HEK293 (cell line): ENCODE measurements around the gene CYB5D1.
A peak's percentile ranks its signal among the peaks of the same experiment; 100 is the strongest.

Source experiments
- BCL11B ChIP-seq: fragments of 450-650 bp; formaldehyde crosslinking; IDR thresholded peaks from 2 replicates; pipeline ENCODE4 v1.5.1; 2016; ENCODE audit warnings: low read depth, missing biosample characterization, missing genetic modification characterization
- BCL6B ChIP-seq: fragments of 450-650 bp; formaldehyde crosslinking; IDR thresholded peaks from 2 replicates; pipeline ENCODE4 v1.5.1; 2017; ENCODE audit warnings: missing biosample characterization, missing genetic modification characterization
- ELK4 ChIP-seq: IDR thresholded peaks from 2 replicates; pipeline ENCODE4 v1.6.1; 2011; ENCODE audit warnings: mild to moderate bottlenecking, low read depth, low read length, borderline replicate concordance
- HOXA7 ChIP-seq: sonication (generic); formaldehyde crosslinking; IDR thresholded peaks from 2 replicates; pipeline ENCODE4 v1.8.1; 2022; ENCODE audit warnings: missing genetic modification reagents, borderline replicate concordance
- HOXC10 ChIP-seq: sonication (generic); formaldehyde crosslinking; IDR thresholded peaks from 2 replicates; pipeline ENCODE4 v1.8.1; 2023; ENCODE audit warnings: mild to moderate bottlenecking, missing genetic modification reagents
- HOXD13 ChIP-seq: sonication (generic); formaldehyde crosslinking; IDR thresholded peaks from 2 replicates; pipeline ENCODE4 v1.8.0; 2022; ENCODE audit warnings: missing genetic modification reagents, borderline replicate concordance
- IKZF3 ChIP-seq: fragments of 450-650 bp; IDR thresholded peaks from 2 replicates; pipeline ENCODE4 v1.5.0; 2018; ENCODE audit warnings: missing biosample characterization, mild to moderate bottlenecking, missing genetic modification characterization, moderate library complexity
- KLF9 ChIP-seq: fragments of 450-650 bp; formaldehyde crosslinking; IDR thresholded peaks from 2 replicates; pipeline ENCODE4 v1.5.1; 2016; ENCODE audit warnings: missing biosample characterization, missing genetic modification characterization, low read depth
- MEIS1 ChIP-seq: sonication (generic); formaldehyde crosslinking; IDR thresholded peaks from 2 replicates; pipeline ENCODE4 v1.8.1; 2022; ENCODE audit warnings: missing genetic modification reagents, mild to moderate bottlenecking, borderline replicate concordance
- SCRT2 ChIP-seq: fragments of 450-650 bp; formaldehyde crosslinking; IDR thresholded peaks from 2 replicates; pipeline ENCODE4 v1.5.1; 2016; ENCODE audit warnings: missing biosample characterization, missing genetic modification characterization
- ZBTB1 ChIP-seq: fragments of 450-650 bp; formaldehyde crosslinking; IDR thresholded peaks from 2 replicates; pipeline ENCODE4 v1.5.1; 2016; ENCODE audit warnings: missing biosample characterization, missing genetic modification characterization
- ZBTB26 ChIP-seq: fragments of 450-650 bp; formaldehyde crosslinking; optimal IDR thresholded peaks from 2 replicates; pipeline ENCODE3; 2016; ENCODE audit warnings: missing biosample characterization, mild to moderate bottlenecking, missing genetic modification characterization
- ZEB2 ChIP-seq: fragments of 450-650 bp; formaldehyde crosslinking; IDR thresholded peaks from 2 replicates; pipeline ENCODE4 v1.5.1; 2016; ENCODE audit warnings: missing biosample characterization, missing genetic modification characterization
- ZFP69B ChIP-seq: fragments of 450-650 bp; formaldehyde crosslinking; IDR thresholded peaks from 2 replicates; pipeline ENCODE4 v1.5.1; 2016; ENCODE audit warnings: missing biosample characterization, missing genetic modification characterization
- ZIC2 ChIP-seq: fragments of 450-650 bp; formaldehyde crosslinking; IDR thresholded peaks from 2 replicates; pipeline ENCODE4 v1.5.1; 2016; ENCODE audit warnings: missing biosample characterization, missing genetic modification characterization
- ZNF121 ChIP-seq: fragments of 450-650 bp; formaldehyde crosslinking; IDR thresholded peaks from 2 replicates; pipeline ENCODE4 v1.5.1; 2016; ENCODE audit warnings: missing biosample characterization, missing genetic modification characterization
- ZNF155 ChIP-seq: fragments of 450-650 bp; formaldehyde crosslinking; IDR thresholded peaks from 2 replicates; pipeline ENCODE4 v1.5.1; 2016; ENCODE audit warnings: missing biosample characterization, missing genetic modification characterization
- ZNF184 ChIP-seq: fragments of 450-650 bp; IDR thresholded peaks from 2 replicates; pipeline ENCODE4 v1.5.1; 2018; ENCODE audit warnings: missing biosample characterization, mild to moderate bottlenecking, missing genetic modification characterization
- ZNF2 ChIP-seq: fragments of 450-650 bp; formaldehyde crosslinking; IDR thresholded peaks from 2 replicates; pipeline ENCODE4 v1.5.1; 2016; ENCODE audit warnings: missing biosample characterization, missing genetic modification characterization
- ZNF211 ChIP-seq: fragments of 450-650 bp; formaldehyde crosslinking; IDR thresholded peaks from 2 replicates; pipeline ENCODE4 v1.5.1; 2016; ENCODE audit warnings: low read depth, missing biosample characterization, missing genetic modification characterization
- ZNF223 ChIP-seq: fragments of 450-650 bp; formaldehyde crosslinking; IDR thresholded peaks from 2 replicates; pipeline ENCODE4 v1.5.1; 2016; ENCODE audit warnings: missing biosample characterization, missing genetic modification characterization
- ZNF24 ChIP-seq: fragments of 450-650 bp; formaldehyde crosslinking; IDR thresholded peaks from 2 replicates; pipeline ENCODE4 v1.5.1; 2016; ENCODE audit warnings: missing biosample characterization, missing genetic modification characterization
- ZNF354C ChIP-seq: fragments of 450-650 bp; formaldehyde crosslinking; IDR thresholded peaks from 2 replicates; pipeline ENCODE4 v1.5.1; 2016; ENCODE audit warnings: missing biosample characterization, missing genetic modification characterization, low read depth, borderline replicate concordance
- ZNF366 ChIP-seq: fragments of 450-650 bp; formaldehyde crosslinking; conservative IDR thresholded peaks from 2 replicates; pipeline ENCODE4 v1.5.1; 2016; ENCODE audit warnings: missing biosample characterization, missing genetic modification characterization
- ZNF555 ChIP-seq: fragments of 450-650 bp; formaldehyde crosslinking; conservative IDR thresholded peaks from 2 replicates; pipeline ENCODE4 v1.5.1; 2017; ENCODE audit warnings: missing biosample characterization, mild to moderate bottlenecking, missing genetic modification characterization, inconsistent platforms
- ZNF580 ChIP-seq: fragments of 450-650 bp; formaldehyde crosslinking; IDR thresholded peaks from 2 replicates; pipeline ENCODE4 v1.5.1; 2016; ENCODE audit warnings: missing biosample characterization, missing genetic modification characterization
- ZNF621 ChIP-seq: fragments of 450-650 bp; formaldehyde crosslinking; IDR thresholded peaks from 2 replicates; pipeline ENCODE4 v1.5.1; 2017; ENCODE audit warnings: missing biosample characterization, missing genetic modification characterization
- ZNF623 ChIP-seq: fragments of 450-650 bp; formaldehyde crosslinking; IDR thresholded peaks from 2 replicates; pipeline ENCODE4 v1.5.1; 2016; ENCODE audit warnings: missing biosample characterization, missing genetic modification characterization
- ZNF645 ChIP-seq: fragments of 450-650 bp; formaldehyde crosslinking; IDR thresholded peaks from 2 replicates; pipeline ENCODE4; 2016; ENCODE audit warnings: missing biosample characterization, missing genetic modification characterization
- ZNF670 ChIP-seq: fragments of 450-650 bp; formaldehyde crosslinking; IDR thresholded peaks from 2 replicates; pipeline ENCODE4 v1.5.1; 2016; ENCODE audit warnings: missing biosample characterization, missing genetic modification characterization, low read depth
- ZNF776 ChIP-seq: fragments of 450-650 bp; formaldehyde crosslinking; IDR thresholded peaks from 2 replicates; pipeline ENCODE4 v1.5.0; 2017; ENCODE audit warnings: missing biosample characterization, missing genetic modification characterization, borderline replicate concordance
- ZNF777 ChIP-seq: fragments of 450-650 bp; formaldehyde crosslinking; IDR thresholded peaks from 2 replicates; pipeline ENCODE4 v1.5.1; 2017; ENCODE audit warnings: missing biosample characterization, missing genetic modification characterization, borderline replicate concordance
- ZNF791 ChIP-seq: fragments of 450-650 bp; formaldehyde crosslinking; IDR thresholded peaks from 2 replicates; pipeline ENCODE4 v1.5.1; 2016; ENCODE audit warnings: missing biosample characterization, missing genetic modification characterization
- ZSCAN23 ChIP-seq: fragments of 450-650 bp; formaldehyde crosslinking; IDR thresholded peaks from 2 replicates; pipeline ENCODE4 v1.5.1; 2016; ENCODE audit warnings: missing biosample characterization, missing genetic modification characterization
- ZSCAN5A ChIP-seq: fragments of 450-650 bp; formaldehyde crosslinking; IDR thresholded peaks from 2 replicates; pipeline ENCODE4 v1.5.1; 2016; ENCODE audit warnings: missing biosample characterization, missing genetic modification characterization
- ZXDB ChIP-seq: fragments of 450-650 bp; formaldehyde crosslinking; IDR thresholded peaks from 2 replicates; pipeline ENCODE4 v1.5.1; 2016; ENCODE audit warnings: missing biosample characterization, missing genetic modification characterization

The CYB5D1 gene

GRCh38 chr17:7889166-7889955, 31.6 kb downstream of the CYB5D1 start (continued):
- TF ChIP-seq ZIC2 (tag by site-specific recombination) (peak; percentile 79), ZNF555 (no peak), KLF9 (tag by site-specific recombination) (no peak), ZNF580 (tag by site-specific recombination) (no peak), ZNF354C (tag by site-specific recombination) (no peak), ZNF223 (no peak), ZNF366 (peak; percentile 81), ZFP69B (tag by site-specific recombination) (no peak), ZNF670 (tag by site-specific recombination) (no peak), ELK4 (no peak), ZXDB (no peak), IKZF3 (peak; percentile 77), ZNF776 (tag by site-specific recombination) (no peak), ZNF2 (tag by site-specific recombination) (no peak), ZNF623 (tag by site-specific recombination) (no peak), HOXD13 (CRISPR knock-in tag) (no peak), ZNF645 (no peak), BCL11B (no peak), HOXC10 (CRISPR knock-in tag) (no peak), MEIS1 (no peak), ZBTB26 (tag by site-specific recombination) (no peak), HOXA7 (CRISPR knock-in tag) (no peak), ZNF121 (tag by site-specific recombination) (no peak), ZSCAN5A (tag by site-specific recombination) (no peak), ZNF211 (tag by site-specific recombination) (no peak), ZNF791 (tag by site-specific recombination) (no peak), ZNF621 (tag by site-specific recombination) (no peak), ZEB2 (0 out of 2 replicates have a peak, but pooled peaks have one; percentile 40), SCRT2 (tag by site-specific recombination) (no peak), ZNF155 (tag by site-specific recombination) (no peak), ZNF777 (tag by site-specific recombination) (no peak), ZNF184 (no peak), BCL6B (no peak), ZNF24 (tag by site-specific recombination) (no peak), ZBTB1 (tag by site-specific recombination) (no peak), ZSCAN23 (tag by site-specific recombination) (no peak)
